ENCODE measurements around the gene RILPL2.
"Not testable (repeated sequence)": the region's sequence is repeated elsewhere in the genome, so short reads cannot be mapped to it uniquely, and the experiment has no call there.

The RILPL2 gene

DNA sequence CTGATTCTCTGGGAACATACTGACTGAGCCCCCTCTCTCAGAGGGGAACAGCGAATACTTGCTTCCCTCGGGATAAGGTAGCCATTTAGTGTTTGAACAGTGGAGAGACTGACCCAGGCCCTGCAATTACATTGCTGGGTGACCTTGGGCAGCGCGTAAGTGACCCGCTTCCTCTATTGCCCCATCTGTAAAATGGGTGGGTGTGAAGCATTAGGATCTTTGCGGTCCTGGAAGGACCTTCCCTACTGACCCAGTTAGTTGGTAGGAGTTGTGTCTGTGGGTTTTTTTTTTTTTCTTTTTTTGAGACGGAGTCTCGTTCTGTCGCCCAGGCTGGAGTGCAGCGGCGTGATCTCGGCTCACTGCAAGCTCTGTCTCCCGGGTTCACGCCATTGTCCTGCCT lies 53.8 kb downstream of the RILPL2 start:
- DNase-seq (ENCODE audit: low spot score) = no peak

DNA sequence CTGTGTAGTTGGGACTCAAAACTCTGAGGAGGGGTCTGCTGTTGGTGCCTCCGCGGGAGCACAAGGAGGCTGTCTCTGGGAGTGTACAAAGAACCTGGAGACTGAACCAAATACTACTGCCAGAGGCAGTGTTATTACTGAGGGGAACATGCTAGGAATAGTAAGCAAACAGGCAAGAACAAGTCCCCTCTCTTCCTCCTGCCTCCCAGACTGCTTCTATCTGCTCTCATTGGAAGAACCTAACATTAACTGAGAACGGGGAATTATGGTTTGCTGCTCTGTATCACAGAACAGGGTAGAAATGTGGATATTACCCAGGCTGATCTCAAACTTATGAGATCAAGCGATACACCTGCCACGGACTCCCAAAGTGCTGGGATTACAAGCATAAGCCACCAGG lies 57.1 kb downstream of the RILPL2 start:
- DNase-seq (ENCODE audit: low spot score) = no peak

DNA sequence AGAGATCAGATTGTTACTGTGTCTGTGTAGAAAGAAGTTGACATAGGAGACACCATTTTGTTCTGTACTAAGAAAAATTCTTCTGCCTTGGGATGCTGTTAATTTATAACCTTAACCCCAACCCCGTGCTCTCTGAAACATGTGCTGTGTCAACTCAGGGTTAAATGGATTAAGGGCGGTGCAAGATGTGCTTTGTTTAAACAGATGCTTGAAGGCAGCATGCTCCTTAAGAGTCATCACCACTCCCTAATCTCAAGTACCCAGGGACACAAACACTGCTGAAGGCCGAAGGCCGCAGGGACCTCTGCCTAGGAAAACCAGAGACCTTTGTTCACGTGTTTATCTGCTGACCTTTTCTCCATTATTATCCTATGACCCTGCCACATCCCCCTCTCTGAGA lies 64.1 kb downstream of the RILPL2 start:
- DNase-seq (ENCODE audit: low spot score) = not testable (repeated sequence)

DNA sequence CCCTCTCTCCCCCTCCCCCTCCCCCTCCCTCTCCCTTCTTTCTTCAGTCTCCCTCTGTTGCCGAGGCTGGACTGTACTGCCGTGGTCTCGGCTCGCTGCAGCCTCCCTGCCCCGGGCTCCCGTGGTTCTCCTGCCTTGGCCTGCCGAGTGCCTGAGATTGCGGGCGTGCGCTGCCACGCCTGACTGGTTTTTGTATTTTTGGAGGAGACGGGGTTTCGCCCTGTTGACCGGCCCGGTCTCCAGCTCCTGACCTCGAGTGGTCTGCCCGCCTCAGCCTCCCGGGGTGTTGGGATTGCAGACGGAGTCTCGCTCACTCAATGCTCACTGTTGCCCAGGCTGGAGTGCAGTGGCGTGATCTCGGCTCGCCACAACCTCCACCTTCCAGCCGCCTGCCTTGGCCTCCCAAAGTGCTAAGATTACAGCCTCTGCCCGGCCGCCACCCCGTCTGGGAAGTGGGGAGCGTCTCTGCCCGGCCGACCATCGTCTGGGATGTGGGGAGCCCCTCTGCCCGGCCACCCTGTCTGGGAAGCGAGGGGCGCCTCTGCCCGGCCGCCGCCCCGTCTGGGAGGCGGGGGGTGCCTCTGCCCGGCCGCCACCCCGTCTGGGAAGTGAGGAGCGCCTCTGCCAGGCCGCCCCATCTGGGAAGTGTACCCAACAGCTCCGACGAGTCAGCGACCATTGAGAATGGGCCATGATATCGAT lies 64.7 kb downstream of the RILPL2 start:
- not testable (repeated sequence) for DNase-seq (ENCODE audit: low spot score)

DNA sequence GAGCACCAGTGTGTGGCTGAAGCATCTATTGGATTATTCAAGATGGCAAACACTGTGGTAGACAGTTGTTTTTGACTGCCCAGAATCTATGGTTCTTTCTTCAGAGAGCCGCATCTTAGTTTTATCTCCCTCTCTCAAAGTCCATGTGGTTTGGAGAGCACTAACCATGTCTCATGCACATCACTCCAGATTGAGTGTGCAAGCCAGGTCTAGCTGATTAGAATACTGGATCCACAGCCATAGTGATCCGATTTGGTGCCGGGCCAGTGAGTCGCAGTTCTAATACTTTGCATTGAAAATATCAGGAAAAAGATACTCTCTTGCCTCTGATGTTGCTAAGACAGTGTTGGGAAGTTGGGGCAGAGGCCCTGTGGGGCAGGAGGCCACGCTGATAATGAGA lies 67.3 kb downstream of the RILPL2 start:
- no peak for DNase-seq (ENCODE audit: low spot score)

DNA sequence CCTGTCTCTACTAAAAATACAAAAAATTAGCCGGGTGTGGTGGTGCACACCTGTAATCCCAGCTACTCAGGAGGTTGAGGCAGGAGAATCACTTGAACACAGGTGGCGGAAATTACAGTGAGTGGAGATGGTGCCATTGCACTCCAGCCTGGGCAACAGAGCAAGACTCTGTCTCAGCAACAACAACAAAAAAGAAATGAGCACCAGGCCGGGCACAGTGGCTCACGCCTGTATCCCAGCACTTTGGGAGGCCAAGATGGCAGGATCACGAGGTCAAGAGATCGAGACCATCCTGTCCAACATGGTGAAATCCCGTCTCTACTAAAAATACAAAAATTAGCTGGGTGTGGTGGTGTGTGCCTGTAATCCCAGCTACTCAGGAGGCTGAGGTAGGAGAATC lies 68.1 kb downstream of the RILPL2 start:
- DNase-seq (ENCODE audit: low spot score) = not testable (repeated sequence)

DNA sequence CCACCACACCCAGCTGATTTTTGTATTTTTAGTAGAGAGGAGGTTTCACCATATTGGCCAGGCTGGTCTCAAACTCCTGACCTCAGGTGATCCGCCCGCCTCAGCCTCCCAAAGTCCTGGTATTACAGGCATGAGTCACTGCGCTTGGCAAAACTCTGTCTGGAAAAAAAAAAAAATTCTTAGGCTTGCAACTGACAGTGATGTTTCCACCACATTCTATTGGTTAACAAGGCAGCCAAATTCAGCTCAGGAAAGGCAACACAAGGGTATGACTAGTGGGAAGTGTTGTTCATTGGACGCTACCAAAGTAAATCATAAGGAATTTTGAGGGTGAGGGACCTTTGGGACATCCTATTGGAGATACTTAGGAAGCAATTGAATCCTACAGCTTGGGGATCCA lies 69.0 kb downstream of the RILPL2 start:
- DNase-seq (ENCODE audit: low spot score) = no peak

All from iPS-NIHi11 (cell line).